Spleen (tissue), 7 donors: ENCODE measurements around the gene TCEANC.

Experiments
- CTCF ChIP-seq, 11 experiments: fragments of 200-600 bp in 7 of 11; fragments of 450-650 bp in 4 of 11; sonication (generic) in 4 of 11; IDR thresholded peaks in 8 of 11; conservative IDR thresholded peaks in 3 of 11; 1 replicate in 7 of 11; 2 replicates in 4 of 11; pipeline versions ENCODE4 v1.4.0 to v1.8.0; 2016 to 2021; ENCODE audit warnings: antibody characterized with exemption in 11 of 11, inconsistent platforms in 4 of 11, mild to moderate bottlenecking in 1 of 11
- POLR2AphosphoS5 ChIP-seq, 3 donors: sonication (generic); formaldehyde crosslinking; IDR thresholded peaks; one replicate each; pipeline ENCODE4 v1.5.1; 2017; ENCODE audit warnings: antibody characterized with exemption in 3 of 3
- donor health status: DM: no; HTN: no; CAD: no; lungs with moderate emphysema.
- donor health status: DM: no; HTN: no; CAD: no.
- donor health status: DM: no; HTN: no; CAD: no.

DNA sequence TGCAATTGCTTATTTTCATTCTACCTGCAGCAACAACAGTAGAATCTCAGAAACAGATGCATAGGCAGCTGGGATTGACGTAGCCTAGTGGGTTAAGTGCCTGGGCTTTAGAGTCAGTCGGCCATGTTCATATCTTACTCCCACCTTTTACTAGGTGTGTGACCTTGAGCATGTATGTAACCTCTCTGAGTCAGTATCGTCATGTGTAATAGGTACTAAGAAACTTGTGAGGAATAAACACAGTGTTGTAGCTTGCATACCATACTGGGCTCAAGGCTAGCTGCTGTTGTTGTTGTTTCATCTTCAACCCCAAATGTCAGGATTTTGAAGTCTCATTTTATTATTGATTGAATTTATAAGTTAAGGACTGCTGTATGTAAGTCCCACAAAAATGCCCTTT is 50.2 kb downstream of the TCEANC start:
- TF ChIP-seq CTCF (IDR thresholded peaks at IDR 0.05 in 8 of 11, conservative IDR thresholded peaks at IDR 0.05 in 3 of 11) (no peak), POLR2AphosphoS5 (IDR thresholded peaks at IDR 0.05) (no peak)
